GM12878 (cell line): ENCODE data around the gene LRRC27. TPM values are rescaled to one million over a fixed set of nuclear protein-coding genes. Genes with fewer than 3 reads are reported as not detected.

Source experiments
- ATAC-seq: fragments of 200-7000 bp; cut with Tn5 transposase; 3 replicates; pipeline ENCODE4 v1.9.1; 2020; ENCODE audit warnings: mild to moderate bottlenecking, moderate library complexity
- BruUV-seq: library from RNA; stranded (reverse); fragments of 400-500 nt; replicated peaks from 2 replicates; lab custom pipeline; 2021; lab: Mats Ljungman, UMichigan
- CTCF ChIA-PET: fragments of 300-600 bp; sonication (Branson Sonifier 250); formaldehyde crosslinking; extraction: SDS; loops from one replicate; lab custom pipeline; 2021; ENCODE audit warnings: inconsistent platforms; lab: Yijun Ruan, JAX
- POLR2A ChIA-PET: fragments of 350-600 bp; formaldehyde crosslinking; extraction: SDS; loops from one replicate; lab custom pipeline; 2021; ENCODE audit warnings: inconsistent platforms; lab: Charles Lee
- RAD21 ChIA-PET: fragments of 300-600 bp; sonication (Branson Sonifier 250); formaldehyde crosslinking; loops from one replicate; lab custom pipeline; 2023; ENCODE audit warnings: antibody characterized with exemption; ENCODE audit not compliant: unreplicated experiment; lab: Charles Lee
- SMC1A ChIA-PET: fragments of 300-600 bp; sonication (Branson Sonifier 250); formaldehyde crosslinking; loops from one replicate; lab custom pipeline; 2023; ENCODE audit not compliant: unreplicated experiment, uncharacterized antibody; lab: Charles Lee
- DNase-seq: peaks from one replicate; pipeline ENCODE4 v3.0.0-alpha.2; 2011; ENCODE audit warnings: low read depth, low spot score
- FAIRE-seq: peaks from 3 replicates; lab custom pipeline; 2011; peaks lifted over from hg19 to GRCh38; lab: Jason Lieb, UNC
- H2AFZ ChIP-seq: 2 replicates; pipeline ENCODE4 v1.6.0; 2011; ENCODE audit warnings: low read depth, low read length, control low read depth; ENCODE audit not compliant: control insufficient read depth
- H3K27ac ChIP-seq: 2 replicates; pipeline ENCODE4 v1.5.1; 2011; ENCODE audit warnings: control low read depth; ENCODE audit not compliant: control insufficient read depth, insufficient read depth
- H3K27me3 ChIP-seq, 2 experiments: replicated peaks in 1 of 2; 2 replicates each; pipeline versions ENCODE4 v1.6.0 to v1.6.1; 2011; ENCODE audit warnings: low read length in 1 of 2; ENCODE audit not compliant: control insufficient read depth in 2 of 2, insufficient read depth in 2 of 2
- H3K36me3 ChIP-seq, 2 experiments: 2 replicates each; pipeline ENCODE4 v1.5.1; 2011; ENCODE audit warnings: low read length in 1 of 2; ENCODE audit not compliant: control insufficient read depth in 2 of 2, insufficient read depth in 2 of 2
- H3K4me1 ChIP-seq: 2 replicates; pipeline ENCODE4 v1.6.1; 2011; ENCODE audit warnings: mild to moderate bottlenecking, low read length, moderate library complexity, mixed read lengths; ENCODE audit not compliant: control insufficient read depth, insufficient read depth
- H3K4me2 ChIP-seq: 2 replicates; pipeline ENCODE4 v1.6.0; 2011; ENCODE audit warnings: control low read depth; ENCODE audit not compliant: control insufficient read depth, insufficient read depth
- H3K4me3 ChIP-seq: fragments of 200-600 bp; sonication (generic); 2 replicates; pipeline ENCODE4 v1.5.1; 2016
- H3K79me2 ChIP-seq: 2 replicates; pipeline ENCODE4 v1.6.0; 2011; ENCODE audit warnings: low read length; ENCODE audit not compliant: control insufficient read depth, insufficient read depth
- H3K9ac ChIP-seq: 2 replicates; pipeline ENCODE4 v1.8.0; 2011; ENCODE audit warnings: low read length, control low read depth, mixed read lengths; ENCODE audit not compliant: control insufficient read depth, insufficient read depth
- H3K9me3 ChIP-seq: replicated peaks from 3 replicates; pipeline ENCODE4 v1.5.1; 2011; ENCODE audit warnings: mild to moderate bottlenecking, low read length; ENCODE audit not compliant: control insufficient read depth, insufficient read depth
- H4K20me1 ChIP-seq: 2 replicates; pipeline ENCODE4 v1.6.0; 2011; ENCODE audit not compliant: control insufficient read depth, insufficient read depth
- ATF3 ChIP-seq: IDR thresholded peaks from 2 replicates; pipeline ENCODE4 v1.6.1; 2011; ENCODE audit warnings: low read depth, mild to moderate bottlenecking, low read length, moderate library complexity, borderline replicate concordance; ENCODE audit errors: extremely low read depth
- BACH1 ChIP-seq: fragments of 450-650 bp; IDR thresholded peaks from 2 replicates; pipeline ENCODE4 v1.6.1; 2017; ENCODE audit warnings: mild to moderate bottlenecking, borderline replicate concordance
- BCL3 ChIP-seq: IDR thresholded peaks from 2 replicates; pipeline ENCODE4 v1.6.1; 2011; ENCODE audit warnings: borderline replicate concordance, low read depth, mild to moderate bottlenecking, moderate library complexity, low read length; ENCODE audit not compliant: insufficient read depth, poor library complexity, severe bottlenecking
- E2F4 ChIP-seq: IDR thresholded peaks from 2 replicates; pipeline ENCODE4 v1.6.1; 2012; ENCODE audit warnings: low read depth, low read length, improper control_type of control experiment
- HSF1 ChIP-seq: fragments of 150-350 bp; IDR thresholded peaks from 2 replicates; pipeline ENCODE4 v1.6.1; 2014; ENCODE audit warnings: mild to moderate bottlenecking, low read depth, low read length
- JUND ChIP-seq: IDR thresholded peaks from 2 replicates; pipeline ENCODE4 v1.6.1; 2012; ENCODE audit warnings: low read depth, mild to moderate bottlenecking, low read length, improper control_type of control experiment, moderate library complexity
- MLLT1 ChIP-seq: fragments of 450-650 bp; IDR thresholded peaks from 2 replicates; pipeline ENCODE4 v1.6.1; 2016; ENCODE audit warnings: mild to moderate bottlenecking
- NFYB ChIP-seq: IDR thresholded peaks from 2 replicates; pipeline ENCODE4 v1.6.1; 2011; ENCODE audit warnings: low read depth, mild to moderate bottlenecking, low read length, improper control_type of control experiment, moderate library complexity; ENCODE audit not compliant: insufficient read depth
- NR2C1 ChIP-seq: fragments of 450-650 bp; IDR thresholded peaks from 2 replicates; pipeline ENCODE4 v1.6.1; 2017; ENCODE audit warnings: antibody characterized with exemption, mild to moderate bottlenecking, moderate library complexity
- PKNOX1 ChIP-seq: fragments of 450-650 bp; IDR thresholded peaks from 2 replicates; pipeline ENCODE4 v1.6.1; 2016; ENCODE audit warnings: mild to moderate bottlenecking
- RUNX3 ChIP-seq: IDR thresholded peaks from 2 replicates; pipeline ENCODE4 v1.6.1; 2012; ENCODE audit warnings: low read length, inconsistent platforms
- TBL1XR1 ChIP-seq: IDR thresholded peaks from 2 replicates; pipeline ENCODE4 v1.6.1; 2012; ENCODE audit warnings: low read depth, low read length, improper control_type of control experiment
- WRNIP1 ChIP-seq: IDR thresholded peaks from 2 replicates; pipeline ENCODE4 v1.6.1; 2011; ENCODE audit warnings: low read depth, low read length, improper control_type of control experiment, borderline replicate concordance
- WGBS: methylation state at CpG from one replicate; pipeline ENCODE4 v1.1.6; 2016; ENCODE audit warnings: low lambda C conversion rate; ENCODE audit not compliant: insufficient replicate concordance, insufficient coverage; ENCODE audit errors: missing lambda C conversion rate; 5-methylcytosine and 5-hydroxymethylcytosine counted together
- in situ Hi-C: fragments of 300-500 bp; cut with MboI; formaldehyde crosslinking; loops from 9 replicates; pipeline ENCODE4 v1.14.3; 2018; ENCODE audit warnings: mixed read lengths
- intact Hi-C: fragments of 100-400 bp; cut with micrococcal nuclease; formaldehyde crosslinking; loops from one replicate; pipeline ENCODE4 v1.14.2; 2022; ENCODE audit not compliant: unreplicated experiment
- polyA plus RNA-seq, 11 experiments: library from polyadenylated mRNA; depleted of rRNA in 4 of 11; unstranded in 6 of 11; stranded (reverse) in 5 of 11; fragments of >200 nt; fragmentation: Nextera tagmentation in 4 of 11; fragmentation: Illumina TruSeq in 1 of 11; extraction: Ambion mirVana in 4 of 11; extraction: Trizol in 1 of 11; gene quantifications; 1 replicate in 1 of 11; 2 replicates in 10 of 11; pipeline versions ENCODE4 v1.2.1 to v1.2.3, GENCODE V29; 2011 to 2016; ENCODE audit warnings: inconsistent platforms in 2 of 11, missing spikeins in 2 of 11, low read depth in 1 of 11
- total RNA-seq, 4 experiments: library from RNA; depleted of rRNA in 3 of 4; stranded (reverse); fragments of >200 nt in 3 of 4; fragmentation: Illumina TruSeq in 1 of 4; extraction: Trizol in 1 of 4; gene quantifications; 2 replicates each; pipeline versions ENCODE4 v1.2.1 to v1.2.3, GENCODE V29; 2013 to 2021
- TF ChIP-seq, protein P1 (sequence below): fragments of 450-650 bp; IDR thresholded peaks from 2 replicates; pipeline ENCODE4 v1.6.1; 2017; ENCODE audit warnings: borderline replicate concordance

Gene LRRC27
- total and polyA plus RNA-seq, 10 of the 15 experiments (the other 5 are each of a cell fraction or from before 2014, with no cell fraction given), result 0.48 to 6.9 (median 4.7) TPM

DNA sequence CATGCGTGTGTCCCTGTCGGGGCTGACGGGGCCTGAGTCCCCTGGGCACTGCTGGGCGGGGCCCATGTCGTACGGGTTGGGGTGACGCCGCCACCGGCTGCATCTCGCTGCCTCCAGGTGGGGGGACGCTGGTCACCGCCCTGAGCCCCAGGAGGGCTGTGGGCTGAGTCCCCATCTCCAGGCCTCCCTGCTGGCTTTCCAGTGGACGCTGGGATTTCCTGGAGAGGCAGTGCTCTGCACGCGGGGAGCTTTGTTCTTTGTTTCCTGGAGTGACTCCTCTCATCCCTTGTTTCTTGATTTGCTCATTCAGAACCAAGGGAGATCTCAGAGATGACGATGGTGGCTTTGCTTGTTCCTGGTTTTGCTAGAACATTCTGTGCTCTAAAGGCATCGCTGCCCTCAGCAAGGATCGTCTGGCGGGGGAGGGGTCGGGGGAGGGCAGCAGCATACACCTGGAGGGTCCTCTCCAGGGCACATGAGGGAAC, 86.0 kb downstream of the LRRC27 start:
- Histone ChIP-seq H3K79me2 (no peaks in the 10 kb centered on the region), H3K4me3 (no peak overlapping the region), H3K4me2 (no peak overlapping the region), H2AFZ (no peak overlapping the region), H3K4me1 (peaks cover 26% of the 10 kb centered on the region), H3K9me3 (no peaks in the 10 kb centered on the region), H3K36me3 (no peaks in the 10 kb centered on the region), H4K20me1 (no peaks in the 10 kb centered on the region), H3K27me3 (no peaks in the 10 kb centered on the region), H3K9ac (no peak overlapping the region), H3K27ac (no peak overlapping the region)
- no peak for DNase-seq
- 14% methylated on average over 20 of the region's 20 CpGs for WGBS
- ChIA-PET SMC1A (no interaction called here), RAD21 (no interaction called here), POLR2A (interaction anchor here (0.7 kb wide), 1 partner anchor 42 kb away, joined by 3 read pairs; no protein-coding TSS in a partner anchor), CTCF (no interaction called here)
- BruUV-seq, result no TSS peak
- no peak for ATAC-seq
- intact Hi-C loops, result no loop called here
- no peak for FAIRE-seq
- in situ Hi-C loops, result no loop called here
- TF ChIP-seq MLLT1 (no peak), ATF3 (no peak), RUNX3 (no peak), NFYB (no peak), NR2C1 (no peak), WRNIP1 (no peak), JUND (no peak), TBL1XR1 (no peak), BCL3 (no peak), E2F4 (no peak), BACH1 (no peak), HSF1 (no peak), PKNOX1 (no peak)
- TF ChIP-seq, protein P1, sequence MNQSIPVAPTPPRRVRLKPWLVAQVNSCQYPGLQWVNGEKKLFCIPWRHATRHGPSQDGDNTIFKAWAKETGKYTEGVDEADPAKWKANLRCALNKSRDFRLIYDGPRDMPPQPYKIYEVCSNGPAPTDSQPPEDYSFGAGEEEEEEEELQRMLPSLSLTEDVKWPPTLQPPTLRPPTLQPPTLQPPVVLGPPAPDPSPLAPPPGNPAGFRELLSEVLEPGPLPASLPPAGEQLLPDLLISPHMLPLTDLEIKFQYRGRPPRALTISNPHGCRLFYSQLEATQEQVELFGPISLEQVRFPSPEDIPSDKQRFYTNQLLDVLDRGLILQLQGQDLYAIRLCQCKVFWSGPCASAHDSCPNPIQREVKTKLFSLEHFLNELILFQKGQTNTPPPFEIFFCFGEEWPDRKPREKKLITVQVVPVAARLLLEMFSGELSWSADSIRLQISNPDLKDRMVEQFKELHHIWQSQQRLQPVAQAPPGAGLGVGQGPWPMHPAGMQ, result no peak
